GM21360 (cell line): ENCODE results near the gene BTBD6.
A peak's percentile ranks its signal among the peaks of the same experiment; 100 is the strongest.

Source experiments
- ATAC-seq: cut with Tn5 transposase; IDR thresholded peaks from one replicate; pipeline ENCODE4 v1.9.1; 2021; ENCODE audit warnings: mild to moderate bottlenecking, moderate library complexity; ENCODE audit not compliant: unreplicated experiment

BTBD6 gene

DNA sequence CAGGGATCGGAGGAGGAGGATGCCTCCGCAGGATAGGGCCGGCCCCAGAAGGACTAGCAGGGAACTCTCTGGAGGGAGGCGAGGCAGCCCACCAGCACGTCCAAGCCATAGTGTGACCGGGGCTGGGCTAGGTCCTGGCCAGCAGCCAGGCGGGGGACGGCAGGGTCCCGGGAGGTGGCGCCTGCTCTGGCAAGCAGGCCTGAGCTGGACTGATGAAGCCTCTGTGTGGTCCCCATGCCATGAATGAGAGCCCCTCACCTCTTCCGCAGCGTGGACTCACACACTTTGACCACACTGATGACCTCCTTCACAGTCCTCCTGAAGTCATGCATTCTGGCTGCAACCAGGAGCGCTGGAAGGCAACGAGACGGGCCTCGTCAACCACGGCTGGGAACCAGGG, 19.8 kb upstream of the BTBD6 start:
- ATAC-seq, result no peak

DNA sequence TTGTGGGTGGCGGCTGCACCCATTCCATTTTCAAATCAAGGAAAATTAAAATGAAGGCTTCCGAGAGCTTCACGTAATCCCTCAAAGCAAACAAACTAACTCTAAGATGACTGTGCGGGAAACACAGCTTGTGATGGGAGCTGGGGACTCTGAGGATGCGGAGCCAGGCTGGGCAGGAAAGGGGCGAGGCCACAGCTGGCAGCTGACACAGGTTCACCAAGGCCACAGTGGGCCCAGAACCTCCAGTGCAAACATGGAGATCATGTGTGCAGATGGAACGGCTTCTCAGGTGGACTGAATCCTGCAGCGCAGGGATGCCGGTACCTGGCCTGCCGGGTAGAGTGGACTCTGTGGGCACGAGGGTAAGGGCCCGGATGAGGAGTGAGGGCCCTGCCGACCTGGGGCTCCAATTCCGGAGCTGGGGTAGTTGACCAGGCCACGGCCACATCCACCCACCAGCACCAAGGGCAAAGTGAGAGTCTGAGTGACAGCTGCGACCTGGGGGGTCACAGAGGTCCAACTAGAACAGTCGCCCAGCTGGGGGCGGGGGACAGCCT, 19.2 kb upstream of the BTBD6 start:
- no peak for ATAC-seq

- no peak for ATAC-seq
These were observed 7.3 kb upstream of the BTBD6 start for GRCh38 chr14:105240811-105241576.

GRCh38 chr14:105241641-105242040, 6.7 kb upstream of the BTBD6 start:
- no peak for ATAC-seq

- ATAC-seq, result no peak
These were observed 4.0 kb upstream of the BTBD6 start for GRCh38 chr14:105244334-105244733.

GRCh38 chr14:105247026-105247425, 1.3 kb upstream of the BTBD6 start:
- ATAC-seq, result no peak

GRCh38 chr14:105247715-105248367, 492 bp upstream of the BTBD6 start:
- ATAC-seq, result peak; percentile 12

- ATAC-seq, result no peak
These were observed 1.1 kb downstream of the BTBD6 start for GRCh38 chr14:105249182-105250007.

DNA sequence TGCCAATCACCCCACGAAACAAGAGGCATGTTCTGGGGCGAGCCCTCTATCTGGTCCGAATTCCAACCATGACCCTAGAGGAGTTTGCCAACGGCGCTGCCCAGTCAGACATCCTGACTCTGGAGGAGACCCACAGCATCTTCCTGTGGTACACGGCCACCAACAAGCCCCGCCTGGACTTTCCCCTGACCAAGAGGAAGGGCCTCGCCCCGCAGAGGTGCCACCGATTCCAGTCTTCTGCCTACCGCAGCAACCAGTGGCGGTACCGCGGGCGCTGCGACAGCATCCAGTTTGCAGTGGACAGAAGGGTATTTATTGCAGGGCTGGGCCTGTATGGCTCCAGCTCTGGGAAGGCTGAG, 1.7 kb downstream of the BTBD6 start:
- no peak for ATAC-seq

GRCh38 chr14:105250986-105251385, 2.7 kb downstream of the BTBD6 start:
- ATAC-seq, result no peak

GRCh38 chr14:105251920-105252319, 3.6 kb downstream of the BTBD6 start:
- ATAC-seq, result no peak

GRCh38 chr14:105252552-105253328, 4.4 kb downstream of the BTBD6 start:
- ATAC-seq, result no peak

- ATAC-seq, result no peak
These were observed 5.0 kb downstream of the BTBD6 start for GRCh38 chr14:105253329-105253682.

DNA sequence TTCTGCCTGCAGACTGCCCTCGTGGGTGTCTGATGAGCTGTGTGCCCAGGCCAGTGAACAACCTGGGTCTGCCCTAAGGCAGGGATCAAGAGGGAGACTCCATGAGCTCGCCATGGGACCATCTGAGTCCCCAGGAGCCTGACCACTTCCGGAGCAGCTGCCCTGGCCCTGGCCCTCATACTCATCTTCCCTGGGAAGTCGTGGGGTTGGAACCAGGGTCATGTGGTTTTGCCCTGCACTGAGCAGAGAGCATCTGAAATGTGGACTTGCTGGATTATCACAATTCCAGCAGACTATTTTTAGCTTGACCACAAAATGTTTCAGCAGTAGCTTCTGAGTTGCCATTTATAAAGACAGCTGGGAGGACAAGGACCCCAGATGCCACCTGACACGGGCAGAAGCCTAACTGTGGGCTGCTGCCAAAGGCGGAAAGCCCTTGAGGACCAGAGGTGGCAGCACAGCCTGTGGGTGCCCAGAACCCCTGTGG, 6.7 kb downstream of the BTBD6 start:
- ATAC-seq, result no peak

DNA sequence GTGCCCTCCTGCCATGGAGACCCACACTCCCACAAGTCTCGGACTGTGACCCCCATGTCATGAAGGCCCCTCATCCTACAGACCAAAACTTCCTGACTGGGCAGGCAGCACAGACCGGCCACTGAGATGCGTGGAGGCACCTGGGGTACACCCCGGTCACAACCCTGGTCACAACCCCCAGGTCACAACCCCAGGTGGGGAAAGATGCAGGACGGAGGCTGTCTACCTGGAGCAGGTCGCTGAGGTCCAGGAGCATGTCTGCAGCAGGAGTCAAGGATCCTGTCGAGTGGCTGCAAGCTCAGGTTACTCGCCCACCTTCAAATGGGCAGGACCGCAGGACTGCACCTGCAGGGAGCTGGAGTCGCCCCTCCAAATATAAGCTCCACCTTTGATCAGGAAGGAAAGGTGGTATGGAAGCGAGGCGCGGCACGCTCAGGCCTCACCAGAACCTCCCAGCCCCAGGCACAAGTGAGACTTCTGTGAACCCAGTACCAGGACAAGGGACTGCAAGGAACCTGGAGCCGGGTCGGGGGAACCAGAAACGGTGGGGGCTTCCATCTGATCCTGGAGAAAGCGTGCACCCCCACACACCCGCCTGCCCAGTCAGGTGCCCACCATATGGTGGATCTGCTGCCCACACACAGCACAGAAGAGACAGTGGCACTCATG, 8.1 kb downstream of the BTBD6 start:
- ATAC-seq, result no peak

GRCh38 chr14:105257464-105257863, 9.1 kb downstream of the BTBD6 start:
- no peak for ATAC-seq

GRCh38 chr14:105258846-105259245, 10.5 kb downstream of the BTBD6 start:
- ATAC-seq, result no peak

GRCh38 chr14:105260959-105261358, 12.6 kb downstream of the BTBD6 start:
- no peak for ATAC-seq

- ATAC-seq, result no peak
These were observed 13.4 kb downstream of the BTBD6 start for GRCh38 chr14:105261781-105262180.
